Prostate gland (tissue), 1 donor: ENCODE results near the gene HIF1AN.

Experiments
- POLR2A ChIP-seq: fragments of 450-650 bp; IDR thresholded peaks from one replicate; pipeline ENCODE4 v1.6.1; 2016; ENCODE audit warnings: antibody characterized with exemption, mild to moderate bottlenecking
- POLR2AphosphoS5 ChIP-seq: sonication (generic); formaldehyde crosslinking; IDR thresholded peaks from one replicate; pipeline ENCODE4 v1.6.1; 2017; ENCODE audit warnings: antibody characterized with exemption

GRCh38 chr10:100554902-100555301, 19.2 kb downstream of the HIF1AN start:
- no peak for TF ChIP-seq POLR2AphosphoS5
- TF ChIP-seq POLR2A: no peak
